GM18517 (cell line): ENCODE data around the gene CFD.
"Not testable (repeated sequence)": the region's sequence is repeated elsewhere in the genome, so short reads cannot be mapped to it uniquely, and the experiment has no call there.

Experiments
- ATAC-seq: cut with Tn5 transposase; IDR thresholded peaks from one replicate; pipeline ENCODE4 v1.9.1; 2021; ENCODE audit warnings: mild to moderate bottlenecking, moderate library complexity; ENCODE audit not compliant: unreplicated experiment

CFD gene

DNA sequence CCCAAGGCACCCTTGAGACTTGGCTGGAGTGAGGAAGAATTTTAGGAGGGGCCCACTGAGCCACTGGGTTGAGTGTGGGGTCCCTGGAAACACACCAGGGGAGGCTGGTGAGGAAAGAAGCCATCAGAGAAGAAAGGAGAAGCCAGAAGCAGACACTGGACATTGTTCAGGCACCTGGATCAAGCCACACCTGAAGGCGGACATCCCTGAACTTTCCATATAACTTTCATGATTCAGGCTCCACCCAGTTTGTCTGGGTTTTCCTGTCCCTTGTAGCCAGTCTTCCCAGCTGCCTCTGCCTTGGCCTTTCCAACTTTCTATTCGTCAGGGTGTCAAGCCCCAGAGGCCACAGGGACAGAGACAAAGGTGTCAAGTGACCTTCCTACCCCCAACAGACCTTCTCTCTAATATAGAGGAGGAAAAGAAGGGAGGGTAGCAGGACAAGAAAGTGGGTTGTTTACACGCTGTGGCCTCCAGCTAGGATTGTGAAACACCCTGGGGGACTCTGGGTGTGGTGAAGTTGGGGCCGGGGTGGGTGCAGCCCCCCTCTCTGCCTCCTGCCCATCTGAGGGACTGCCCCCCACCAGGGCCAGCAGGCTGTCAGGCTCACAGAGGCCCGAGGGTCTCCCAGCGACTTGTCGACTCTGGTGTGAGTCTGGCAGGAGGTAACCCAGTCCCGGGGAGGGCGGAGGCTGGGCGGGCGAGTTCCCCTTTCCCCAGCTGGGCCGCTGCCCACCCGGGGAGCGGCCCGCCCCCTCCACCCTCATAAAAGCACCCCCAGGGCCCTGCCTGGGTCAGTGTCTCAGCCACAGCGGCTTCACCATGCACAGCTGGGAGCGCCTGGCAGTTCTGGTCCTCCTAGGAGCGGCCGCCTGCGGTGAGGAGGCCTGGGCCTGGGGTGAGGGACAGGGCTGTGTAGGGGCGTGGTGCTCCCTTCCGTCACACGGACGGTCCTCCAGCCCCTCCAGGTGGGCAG, at the start of gene CFD:
CFD (plus strand) TSS at position 797 of the 976 bp plus-strand sequence; CDS start at position 823, 26 bp downstream.
- ATAC-seq = no peak

DNA sequence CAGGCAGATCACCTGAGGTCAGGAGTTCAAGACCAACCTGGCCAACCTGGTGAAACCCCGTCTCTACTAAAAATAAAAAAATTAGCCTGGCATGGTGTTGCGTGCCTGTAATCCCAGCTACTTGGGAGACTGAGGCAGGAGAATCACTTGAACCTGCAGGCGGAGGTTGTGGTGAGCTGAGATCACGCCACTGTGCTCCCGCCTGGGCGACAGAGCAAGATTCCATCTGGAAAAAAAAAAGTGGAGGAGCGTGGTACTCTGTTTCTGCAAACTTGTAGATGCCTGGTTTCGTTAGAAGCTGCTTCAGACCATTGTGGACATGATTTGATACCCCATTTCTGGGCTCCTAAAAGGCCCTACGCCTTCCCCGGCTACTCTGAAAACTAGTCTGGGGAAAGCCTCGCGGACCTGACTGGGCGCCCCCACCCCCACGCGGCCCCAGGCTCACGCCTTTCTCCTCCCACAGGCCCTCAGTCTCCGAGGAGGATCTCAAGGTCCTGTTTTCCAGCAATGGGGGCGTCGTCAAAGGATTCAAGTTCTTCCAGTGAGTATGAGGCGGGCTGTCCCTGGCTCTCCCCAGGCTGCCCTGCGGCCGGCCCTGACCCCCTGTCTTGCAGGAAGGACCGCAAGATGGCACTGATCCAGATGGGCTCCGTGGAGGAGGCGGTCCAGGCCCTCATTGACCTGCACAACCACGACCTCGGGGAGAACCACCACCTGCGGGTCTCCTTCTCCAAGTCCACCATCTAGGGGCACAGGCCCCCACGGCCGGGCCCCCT, 49.2 kb upstream of the CFD start:
- no peak for ATAC-seq

DNA sequence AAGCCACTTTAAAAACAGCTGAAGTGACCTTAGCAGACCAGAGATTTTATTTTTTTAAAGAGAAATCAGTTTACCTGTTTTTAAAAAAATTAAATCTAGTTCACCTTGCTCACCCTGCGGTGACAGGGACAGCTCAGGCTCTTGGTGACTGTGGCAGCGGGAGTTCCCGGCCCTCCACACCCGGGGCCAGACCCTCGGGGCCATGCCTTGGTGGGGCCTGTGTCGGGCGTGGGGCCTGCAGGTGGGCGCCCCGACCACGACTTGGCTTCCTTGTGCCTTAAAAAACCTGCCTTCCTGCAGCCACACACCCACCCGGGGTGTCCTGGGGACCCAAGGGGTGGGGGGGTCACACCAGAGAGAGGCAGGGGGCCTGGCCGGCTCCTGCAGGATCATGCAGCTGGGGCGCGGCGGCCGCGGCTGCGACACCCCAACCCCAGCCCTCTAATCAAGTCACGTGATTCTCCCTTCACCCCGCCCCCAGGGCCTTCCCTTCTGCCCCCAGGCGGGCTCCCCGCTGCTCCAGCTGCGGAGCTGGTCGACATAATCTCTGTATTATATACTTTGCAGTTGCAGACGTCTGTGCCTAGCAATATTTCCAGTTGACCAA, 48.5 kb upstream of the CFD start:
- ATAC-seq = no peak

DNA sequence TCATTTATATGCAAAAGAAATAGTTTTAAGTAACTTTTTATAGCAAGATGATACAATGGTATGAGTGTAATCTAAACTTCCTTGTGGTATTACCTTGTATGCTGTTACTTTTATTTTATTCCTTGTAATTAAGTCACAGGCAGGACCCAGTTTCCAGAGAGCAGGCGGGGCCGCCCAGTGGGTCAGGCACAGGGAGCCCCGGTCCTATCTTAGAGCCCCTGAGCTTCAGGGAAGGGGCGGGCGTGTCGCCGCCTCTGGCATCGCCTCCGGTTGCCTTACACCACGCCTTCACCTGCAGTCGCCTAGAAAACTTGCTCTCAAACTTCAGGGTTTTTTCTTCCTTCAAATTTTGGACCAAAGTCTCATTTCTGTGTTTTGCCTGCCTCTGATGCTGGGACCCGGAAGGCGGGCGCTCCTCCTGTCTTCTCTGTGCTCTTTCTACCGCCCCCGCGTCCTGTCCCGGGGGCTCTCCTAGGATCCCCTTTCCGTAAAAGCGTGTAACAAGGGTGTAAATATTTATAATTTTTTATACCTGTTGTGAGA, 47.9 kb upstream of the CFD start:
- no peak for ATAC-seq

DNA sequence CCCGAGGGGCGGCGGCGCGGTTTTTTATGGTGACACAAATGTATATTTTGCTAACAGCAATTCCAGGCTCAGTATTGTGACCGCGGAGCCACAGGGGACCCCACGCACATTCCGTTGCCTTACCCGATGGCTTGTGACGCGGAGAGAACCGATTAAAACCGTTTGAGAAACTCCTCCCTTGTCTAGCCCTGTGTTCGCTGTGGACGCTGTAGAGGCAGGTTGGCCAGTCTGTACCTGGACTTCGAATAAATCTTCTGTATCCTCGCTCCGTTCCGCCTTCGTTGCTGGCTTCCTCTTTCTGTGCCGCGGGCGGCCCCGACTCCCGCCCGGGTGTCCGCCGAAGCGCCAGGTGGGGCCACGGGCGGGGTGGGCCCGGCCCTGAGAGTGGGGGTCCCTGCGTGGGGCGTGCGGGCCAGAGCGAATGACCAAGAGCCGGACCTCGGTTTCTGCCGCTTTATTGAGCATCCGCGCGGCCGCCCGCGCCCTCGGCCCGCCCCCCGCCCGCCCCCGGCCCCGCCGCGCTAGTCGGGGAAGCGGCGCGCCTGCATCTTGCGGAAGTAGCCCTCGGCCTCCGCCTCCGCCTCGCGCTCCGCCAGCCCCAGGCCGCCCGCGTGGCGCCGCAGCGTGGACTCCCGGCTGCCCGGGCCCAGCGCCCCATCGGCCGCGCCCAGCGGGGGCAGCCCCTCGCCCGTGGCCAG, 47.3 kb upstream of the CFD start:
- ATAC-seq = no peak

DNA sequence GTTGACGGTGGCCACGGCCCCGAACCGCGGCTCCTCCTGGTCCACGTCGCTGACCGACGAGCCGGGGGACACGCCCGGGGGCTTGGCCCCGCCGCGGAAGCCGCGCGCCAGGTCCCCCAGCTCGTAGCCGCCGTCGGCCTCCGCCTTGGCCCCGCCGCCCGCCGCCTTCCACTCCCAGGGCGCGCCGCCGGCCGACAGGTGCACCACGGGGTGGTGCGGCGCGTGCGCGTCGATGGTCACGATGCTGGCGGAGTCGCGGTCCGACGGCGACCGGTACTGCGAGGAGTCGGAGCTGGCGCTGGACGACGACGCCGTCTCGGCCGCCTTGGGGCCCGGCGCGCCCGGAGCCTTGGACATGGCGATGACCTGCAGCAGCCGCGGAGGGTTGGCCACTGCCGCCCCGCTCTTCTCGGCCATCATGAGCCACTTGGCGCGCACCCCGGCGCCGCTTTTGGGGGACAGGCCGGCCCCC, 46.7 kb upstream of the CFD start:
- no peak for ATAC-seq

DNA sequence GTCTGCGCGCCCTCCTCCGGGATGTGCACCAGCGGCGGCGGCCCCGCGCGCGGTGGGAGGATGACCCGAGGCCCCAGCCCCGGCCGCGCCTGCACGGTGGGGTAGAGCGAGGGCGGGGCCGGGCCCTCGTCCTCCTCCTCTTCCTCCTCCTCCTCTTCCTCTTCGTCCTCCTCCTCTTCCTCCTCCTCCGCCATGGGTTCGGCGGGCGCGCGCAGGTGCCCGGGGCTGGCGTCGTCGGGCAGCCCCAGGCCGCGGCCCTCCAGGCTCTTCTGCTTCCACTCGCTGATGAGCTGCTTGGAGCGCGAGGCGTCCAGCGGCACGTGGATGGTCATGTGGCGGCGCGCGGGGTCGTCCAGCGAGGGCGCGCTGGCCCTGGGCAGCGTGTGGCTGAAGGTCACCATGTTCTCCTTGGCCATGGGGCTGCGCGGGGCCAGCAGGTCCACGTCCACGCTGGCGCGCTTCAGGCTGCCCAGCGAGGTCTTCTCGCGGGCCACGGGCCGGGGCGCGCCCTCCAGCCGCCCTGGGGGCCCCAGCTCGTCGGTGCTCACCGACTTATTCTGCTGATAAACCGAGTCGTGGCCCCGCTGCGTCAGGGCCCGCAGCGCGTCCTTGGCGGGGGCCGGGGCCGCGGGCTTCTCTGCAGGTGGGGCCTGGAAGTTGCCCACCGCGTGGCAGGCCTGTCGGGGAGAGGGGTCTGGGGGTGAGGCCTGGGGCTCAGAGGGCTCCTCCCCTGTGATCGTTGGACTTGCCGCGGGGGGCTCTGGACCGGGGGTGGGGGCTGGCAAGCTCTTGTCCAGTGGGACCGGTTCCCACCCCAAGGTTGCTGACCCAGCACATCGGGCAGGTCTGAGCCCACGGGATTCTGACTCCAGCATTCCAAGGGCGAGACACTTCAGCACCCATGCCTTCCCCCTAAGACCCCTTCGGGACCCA, 46.0 kb upstream of the CFD start:
- no peak for ATAC-seq

DNA sequence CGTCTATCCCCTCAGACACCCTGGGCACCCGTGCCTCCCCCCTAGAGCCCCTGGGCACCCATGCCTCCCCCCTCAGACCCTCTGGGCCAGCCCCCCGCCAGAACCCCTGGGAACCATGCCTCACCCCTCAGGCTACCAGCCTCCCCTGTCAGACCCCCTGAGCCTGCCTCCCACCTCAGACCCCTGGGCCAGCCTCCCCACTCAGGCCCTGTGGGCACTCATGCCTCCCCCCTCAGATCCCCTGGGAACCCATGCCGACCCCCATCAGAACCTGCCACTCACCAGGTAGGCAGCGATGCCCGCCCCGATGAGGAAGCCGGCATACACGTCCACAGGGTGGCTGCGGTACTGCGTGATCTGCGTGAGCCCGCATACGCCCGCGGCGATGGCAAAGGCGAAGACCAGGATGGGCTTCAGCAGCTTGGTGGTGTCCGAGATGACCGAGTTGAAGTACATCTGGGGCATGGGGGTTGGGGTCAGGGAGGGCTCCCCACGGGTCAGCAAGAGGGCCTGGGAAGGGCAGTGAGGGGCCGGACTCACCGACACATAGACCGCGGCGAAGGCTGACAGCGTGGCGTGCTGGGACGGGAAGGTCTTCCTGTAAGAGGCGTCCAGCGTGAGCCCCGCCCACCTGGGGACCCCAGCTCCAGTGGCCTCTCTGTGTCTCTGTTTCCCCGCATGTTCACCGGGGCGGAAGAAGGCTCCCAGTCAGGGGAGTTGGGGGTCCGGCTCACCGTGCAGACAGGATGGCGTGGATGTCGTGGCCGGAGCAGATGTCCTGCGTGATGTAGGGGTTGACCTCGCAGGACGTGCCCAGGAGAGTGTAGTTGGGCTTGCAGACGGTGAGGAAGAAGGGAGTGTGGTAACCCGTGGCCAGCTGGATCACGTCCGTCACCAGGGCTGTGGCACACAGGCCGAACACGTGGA, 45.0 kb upstream of the CFD start:
- ATAC-seq = no peak

DNA sequence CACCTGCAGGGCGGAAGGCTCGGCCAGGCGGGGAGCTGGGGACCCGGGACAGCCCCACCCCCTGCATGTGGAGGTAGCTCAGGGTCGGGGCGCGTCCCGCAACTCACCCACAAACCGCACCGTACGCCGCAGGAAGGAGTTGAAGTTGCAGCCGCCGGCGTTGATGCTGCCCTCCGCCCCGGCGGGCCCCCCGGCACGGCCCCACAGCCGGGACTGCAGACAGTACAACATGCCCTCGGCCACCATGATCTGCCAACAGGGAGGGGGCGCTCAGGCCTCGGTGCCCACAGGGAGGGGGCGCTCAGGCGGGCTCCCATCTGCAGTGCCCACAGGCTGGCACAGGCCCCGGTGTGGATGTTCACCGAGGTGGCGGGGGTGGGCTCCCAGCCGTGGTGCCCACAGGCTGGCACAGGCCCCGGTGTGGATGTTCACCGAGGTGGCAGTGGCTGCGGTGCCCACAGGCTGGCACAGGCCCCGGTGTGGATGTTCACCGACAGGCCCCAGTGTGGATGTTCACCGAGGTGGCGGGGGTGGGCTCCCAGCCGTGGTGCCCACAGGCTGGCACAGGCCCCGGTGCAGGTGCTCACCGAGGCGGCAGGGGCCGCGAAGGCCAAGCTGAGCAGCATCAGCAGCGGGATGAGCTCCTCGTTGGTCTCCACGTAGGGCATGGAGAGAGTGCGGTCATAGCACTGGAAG, 44.2 kb upstream of the CFD start:
- ATAC-seq = no peak

DNA sequence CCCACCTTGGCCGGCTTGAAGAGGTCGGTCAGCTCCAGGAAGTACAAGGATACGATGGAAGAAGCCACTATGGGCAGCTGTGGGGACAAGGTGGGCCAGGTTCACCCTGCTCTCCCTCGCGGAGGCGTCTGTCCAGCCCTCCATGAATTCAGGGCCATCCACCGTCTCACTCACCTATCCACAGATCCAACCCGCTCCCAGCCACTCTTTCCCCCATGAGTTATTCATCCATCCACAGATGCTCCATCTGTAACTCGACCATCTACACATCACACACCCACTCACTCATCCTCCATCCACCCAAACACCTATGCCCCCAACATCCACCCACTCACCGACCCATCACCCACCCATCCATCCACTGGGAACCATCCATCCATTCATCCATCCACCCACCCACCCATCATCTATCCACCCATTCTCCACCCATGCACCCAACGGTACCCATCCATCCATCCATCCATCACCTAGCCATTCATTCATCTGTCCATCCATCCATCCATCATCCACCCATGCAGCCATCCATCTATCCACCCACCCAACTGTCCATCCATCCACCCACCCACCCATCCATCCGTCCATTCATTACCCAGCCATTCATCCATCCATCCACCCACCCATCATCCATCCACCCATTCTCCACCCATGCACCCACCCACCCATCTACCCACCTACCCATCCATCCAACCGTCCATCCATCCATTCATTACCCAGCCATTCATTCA, 43.5 kb upstream of the CFD start:
- no peak for ATAC-seq

DNA sequence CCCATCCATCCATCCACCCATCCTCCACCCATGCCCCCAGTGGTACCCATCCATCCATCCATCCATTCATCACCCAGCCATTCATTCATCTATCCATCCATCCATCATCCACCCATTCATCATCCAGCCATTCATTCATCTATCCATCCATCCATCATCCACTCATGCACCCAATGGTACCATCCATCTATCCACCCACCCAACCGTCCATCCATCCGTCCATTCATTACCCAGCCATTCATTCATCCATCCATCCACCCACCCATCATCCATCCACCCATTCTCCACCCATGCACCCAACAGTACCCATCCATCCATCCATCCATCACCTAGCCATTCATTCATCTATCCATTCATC, 43.0 kb upstream of the CFD start:
- ATAC-seq = no peak

DNA sequence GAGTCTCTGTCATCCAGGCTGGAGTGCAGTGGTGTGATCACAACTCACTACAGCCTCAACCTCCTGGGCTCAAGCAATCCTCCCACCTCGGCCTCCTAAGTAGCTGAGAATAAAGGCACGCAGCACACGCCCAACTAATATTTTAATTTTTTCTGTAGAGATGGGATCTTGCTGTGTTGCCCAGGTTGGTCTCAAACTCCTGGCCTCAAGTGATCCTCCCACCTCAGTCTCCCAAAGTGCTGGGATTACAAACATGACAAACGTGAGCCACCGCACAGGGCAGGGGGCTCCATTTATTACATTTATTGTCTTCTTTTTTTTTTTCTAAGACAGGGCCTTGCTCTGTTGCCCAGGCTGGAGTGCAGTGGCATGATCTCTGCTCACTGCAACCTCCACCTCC, 39.3 kb upstream of the CFD start:
- not testable (repeated sequence) for ATAC-seq

DNA sequence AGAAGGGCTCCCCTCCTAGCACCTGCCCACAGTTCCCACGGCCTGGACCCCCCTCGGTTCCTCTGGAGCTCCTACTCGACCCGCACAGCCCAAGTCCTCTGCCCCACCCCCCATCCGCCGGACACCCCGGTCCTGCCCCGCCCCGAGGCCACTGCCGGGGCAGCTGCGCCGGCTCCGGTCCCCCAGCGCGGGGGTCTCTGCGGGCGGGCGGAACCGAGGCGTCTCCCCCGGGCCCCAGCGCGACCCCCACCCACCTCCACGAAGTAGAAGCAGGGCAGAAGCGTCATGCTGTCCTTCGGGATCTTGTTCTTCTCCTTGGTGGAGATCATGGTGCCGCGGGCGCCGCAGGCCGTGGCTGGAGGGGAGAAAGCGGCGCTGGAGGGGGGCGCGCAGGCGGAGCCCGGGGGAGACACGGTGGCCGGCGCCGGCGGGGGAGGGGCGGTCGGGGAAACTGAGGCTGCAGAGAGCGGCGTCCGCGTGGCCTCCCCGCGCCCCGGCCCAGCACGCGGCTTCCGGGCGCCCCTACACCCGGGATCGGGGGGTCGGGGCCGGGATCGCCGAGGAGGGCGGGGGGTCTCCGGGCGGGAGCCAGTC, 38.1 kb upstream of the CFD start:
- ATAC-seq = no peak

DNA sequence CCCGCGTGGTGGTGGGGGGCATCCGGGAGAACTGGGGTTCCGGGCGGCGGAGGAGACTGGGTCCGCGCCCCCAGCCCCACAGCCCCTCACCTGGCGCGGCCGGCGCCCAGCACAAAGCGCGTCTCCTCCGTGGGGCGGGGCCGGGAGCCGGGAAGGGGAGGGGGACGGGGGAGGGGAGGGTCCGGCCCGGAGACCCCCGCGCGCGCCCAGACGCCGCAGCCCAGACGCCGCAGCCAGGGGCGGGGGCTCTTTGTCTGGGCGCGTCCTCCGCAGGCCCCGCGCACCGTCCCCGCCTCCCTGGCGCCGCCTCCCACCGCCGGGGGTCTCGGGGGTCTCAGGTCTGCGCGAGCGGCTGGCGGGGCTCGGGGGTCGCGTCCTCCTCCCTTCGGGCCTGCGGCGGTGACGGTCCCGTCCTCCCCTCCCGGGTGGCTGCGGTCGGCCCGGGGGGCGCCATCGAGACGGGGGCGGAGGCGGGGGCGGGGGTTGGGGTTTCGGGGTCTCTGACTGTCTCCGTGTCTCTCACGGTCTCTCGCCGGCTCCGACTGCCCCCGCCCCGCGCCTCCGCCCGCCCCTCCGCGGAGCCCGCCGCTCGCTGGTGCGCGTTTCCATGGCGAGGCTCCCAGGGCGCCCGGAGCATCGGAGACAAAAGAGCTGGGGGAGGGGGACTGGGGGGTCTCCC, 37.5 kb upstream of the CFD start, which contains the start of gene PLPPR3:
PLPPR3 (minus strand) TSS at position 131 of the 679 bp plus-strand sequence. CDS start 396 bp downstream, outside the sequence.
- ATAC-seq = no peak

DNA sequence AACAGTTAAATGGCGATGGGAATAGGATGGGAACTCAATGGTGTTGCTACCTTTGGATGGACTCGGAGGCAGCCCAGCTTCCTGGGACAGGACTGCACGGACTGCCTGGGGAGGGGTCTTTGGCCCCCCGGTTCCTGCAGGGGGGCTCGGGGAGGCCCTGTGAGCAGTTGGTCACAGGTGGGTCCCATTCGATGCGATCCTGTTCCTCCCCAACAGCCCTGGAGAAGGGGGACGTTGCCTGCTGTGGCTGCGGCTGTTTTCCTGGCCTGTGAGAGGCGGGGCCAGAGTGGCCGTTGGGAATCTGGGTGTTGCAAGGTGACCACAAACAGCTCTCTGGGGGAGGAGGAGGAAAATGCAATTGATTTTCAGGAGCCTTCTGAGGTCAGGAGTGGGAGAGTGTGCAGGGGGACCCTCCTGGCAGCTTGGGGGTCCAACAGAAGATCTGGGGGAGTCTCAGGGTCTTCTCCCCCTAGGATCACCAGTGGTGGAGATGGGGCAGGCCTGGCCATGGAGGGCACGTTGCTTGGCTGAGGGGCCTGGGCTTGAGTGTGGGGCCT, 35.8 kb upstream of the CFD start:
- no peak for ATAC-seq

DNA sequence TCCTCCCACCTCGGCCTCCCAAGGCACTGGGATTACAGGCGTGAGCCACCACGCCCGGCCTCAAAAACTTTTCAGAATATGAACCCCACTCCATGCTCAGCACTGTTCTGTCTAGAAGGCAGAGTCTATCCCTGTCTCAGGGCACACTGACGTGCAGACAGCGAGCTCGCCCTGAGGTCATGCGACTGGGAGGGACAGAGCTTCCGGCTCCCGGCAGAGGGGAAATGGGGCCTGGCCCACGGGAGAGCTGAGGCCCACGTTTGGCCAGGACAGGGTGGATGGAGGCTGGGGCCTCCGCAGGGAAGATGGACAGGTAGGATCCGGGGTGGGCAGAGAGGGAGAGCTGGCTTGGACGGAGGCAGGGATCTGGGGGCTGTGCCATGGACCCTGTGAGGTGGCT, 34.6 kb upstream of the CFD start:
- ATAC-seq = no peak
